ENCODE measurements around the gene CEP89.

CEP89 gene

GRCh38 chr19:32878988-32879387 is 92.8 kb downstream of the CEP89 start:
- H3K79me2 ChIP-seq (ENCODE audit: control insufficient read depth, insufficient read depth, low read length, unreplicated experiment) = no peaks in the 10 kb centered on the region
- H3K4me1 ChIP-seq (ENCODE audit: control insufficient read depth, insufficient read depth, low read length, unreplicated experiment) = no peaks in the 10 kb centered on the region
- H3K27ac ChIP-seq (ENCODE audit: low read depth, low read length) = no peak overlapping the region
- H3K4me3 ChIP-seq (ENCODE audit: low read depth, low read length) = no peak overlapping the region
- no peaks in the 10 kb centered on the region for H3K36me3 ChIP-seq (ENCODE audit: insufficient read depth, low read length)
- H3K27me3 ChIP-seq (ENCODE audit: insufficient read depth, low read length) = no peaks in the 10 kb centered on the region
- no peak overlapping the region for H2AFZ ChIP-seq (ENCODE audit: low read length, unreplicated experiment)

GRCh38 chr19:32877977-32878745 is 93.6 kb downstream of the CEP89 start:
- H3K79me2 ChIP-seq (ENCODE audit: control insufficient read depth, insufficient read depth, low read length, unreplicated experiment) = no peaks in the 10 kb centered on the region
- H3K27ac ChIP-seq (ENCODE audit: low read depth, low read length) = no peak overlapping the region
- no peaks in the 10 kb centered on the region for H3K27me3 ChIP-seq (ENCODE audit: insufficient read depth, low read length)
- no peak overlapping the region for H3K4me3 ChIP-seq (ENCODE audit: low read depth, low read length)
- no peak overlapping the region for H2AFZ ChIP-seq (ENCODE audit: low read length, unreplicated experiment)
- H3K4me1 ChIP-seq (ENCODE audit: control insufficient read depth, insufficient read depth, low read length, unreplicated experiment) = no peaks in the 10 kb centered on the region
- H3K36me3 ChIP-seq (ENCODE audit: insufficient read depth, low read length) = no peaks in the 10 kb centered on the region

DNA sequence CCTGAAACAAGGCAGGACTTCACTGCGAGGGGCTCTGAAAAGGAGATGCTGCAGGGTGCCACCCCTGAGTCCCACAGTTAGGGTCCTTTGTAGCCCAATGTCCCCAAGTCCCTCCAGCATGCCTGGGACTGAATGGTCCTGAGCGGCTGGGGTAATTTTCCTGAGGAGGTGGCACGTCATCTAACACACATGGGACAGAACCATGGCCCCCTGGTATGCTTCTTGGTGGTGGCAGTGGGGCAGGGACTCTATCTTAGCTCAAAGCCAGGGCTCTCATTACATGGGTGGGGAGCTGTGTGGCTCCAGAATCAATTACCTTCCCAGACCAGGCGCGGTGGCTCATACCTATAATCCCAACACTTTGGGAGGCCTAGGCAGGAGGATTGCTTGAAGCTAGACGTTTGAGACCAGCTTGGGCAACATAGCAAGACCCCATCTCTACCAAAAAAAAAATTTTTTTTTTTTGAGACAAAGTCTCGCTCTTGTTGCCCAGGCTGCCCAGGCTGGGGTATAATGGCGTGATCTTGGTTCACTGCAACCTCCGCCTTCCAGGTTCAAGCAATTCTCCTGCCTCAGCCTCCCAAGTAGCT is 94.3 kb downstream of the CEP89 start:
- no peak overlapping the region for H2AFZ ChIP-seq (ENCODE audit: low read length, unreplicated experiment)
- no peaks in the 10 kb centered on the region for H3K4me1 ChIP-seq (ENCODE audit: control insufficient read depth, insufficient read depth, low read length, unreplicated experiment)
- H3K27ac ChIP-seq (ENCODE audit: low read depth, low read length) = no peak overlapping the region
- H3K4me3 ChIP-seq (ENCODE audit: low read depth, low read length) = no peak overlapping the region
- no peaks in the 10 kb centered on the region for H3K36me3 ChIP-seq (ENCODE audit: insufficient read depth, low read length)
- no peaks in the 10 kb centered on the region for H3K79me2 ChIP-seq (ENCODE audit: control insufficient read depth, insufficient read depth, low read length, unreplicated experiment)
- H3K27me3 ChIP-seq (ENCODE audit: insufficient read depth, low read length) = no peaks in the 10 kb centered on the region

DNA sequence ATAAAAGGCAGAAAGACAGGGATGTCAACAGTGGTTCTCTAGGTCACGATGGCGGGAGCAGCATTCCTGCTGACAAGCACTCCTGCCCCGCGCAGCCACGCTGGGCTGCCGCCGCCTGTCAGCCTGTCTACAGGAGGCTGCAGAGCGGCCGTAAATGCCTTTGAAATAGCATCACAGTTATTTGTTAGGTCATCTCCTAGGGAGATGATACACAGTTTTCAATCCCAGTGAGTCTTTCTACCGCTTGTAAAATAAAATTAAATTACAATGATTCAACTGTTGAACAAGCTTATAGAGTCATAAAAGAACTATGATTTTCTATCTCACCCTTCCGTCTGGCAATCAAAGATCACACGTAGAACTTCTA is 94.9 kb downstream of the CEP89 start:
- no peaks in the 10 kb centered on the region for H3K4me1 ChIP-seq (ENCODE audit: control insufficient read depth, insufficient read depth, low read length, unreplicated experiment)
- no peaks in the 10 kb centered on the region for H3K36me3 ChIP-seq (ENCODE audit: insufficient read depth, low read length)
- H3K27me3 ChIP-seq (ENCODE audit: insufficient read depth, low read length) = no peaks in the 10 kb centered on the region
- no peak overlapping the region for H3K27ac ChIP-seq (ENCODE audit: low read depth, low read length)
- no peaks in the 10 kb centered on the region for H3K79me2 ChIP-seq (ENCODE audit: control insufficient read depth, insufficient read depth, low read length, unreplicated experiment)
- H3K4me3 ChIP-seq (ENCODE audit: low read depth, low read length) = no peak overlapping the region
- no peak overlapping the region for H2AFZ ChIP-seq (ENCODE audit: low read length, unreplicated experiment)

GRCh38 chr19:32876236-32876918 is 95.4 kb downstream of the CEP89 start:
- H3K4me1 ChIP-seq (ENCODE audit: control insufficient read depth, insufficient read depth, low read length, unreplicated experiment) = no peaks in the 10 kb centered on the region
- H3K27me3 ChIP-seq (ENCODE audit: insufficient read depth, low read length) = no peaks in the 10 kb centered on the region
- no peak overlapping the region for H2AFZ ChIP-seq (ENCODE audit: low read length, unreplicated experiment)

GRCh38 chr19:32875428-32875827 is 96.3 kb downstream of the CEP89 start:
- no peak overlapping the region for H3K27ac ChIP-seq (ENCODE audit: low read depth, low read length)
- no peaks in the 10 kb centered on the region for H3K27me3 ChIP-seq (ENCODE audit: insufficient read depth, low read length)
- H3K79me2 ChIP-seq (ENCODE audit: control insufficient read depth, insufficient read depth, low read length, unreplicated experiment) = no peaks in the 10 kb centered on the region
- no peaks in the 10 kb centered on the region for H3K36me3 ChIP-seq (ENCODE audit: insufficient read depth, low read length)
- no peaks in the 10 kb centered on the region for H3K4me1 ChIP-seq (ENCODE audit: control insufficient read depth, insufficient read depth, low read length, unreplicated experiment)
- no peak overlapping the region for H2AFZ ChIP-seq (ENCODE audit: low read length, unreplicated experiment)
- H3K4me3 ChIP-seq (ENCODE audit: low read depth, low read length) = no peak overlapping the region

More at GRCh38 chr19:32876236-32876918, 95.4 kb downstream of the CEP89 start:
- Histone ChIP-seq H3K4me3 (ENCODE audit: low read depth, low read length) (no peak overlapping the region), H3K79me2 (ENCODE audit: control insufficient read depth, insufficient read depth, low read length, unreplicated experiment) (no peaks in the 10 kb centered on the region), H3K36me3 (ENCODE audit: insufficient read depth, low read length) (no peaks in the 10 kb centered on the region), H3K27ac (ENCODE audit: low read depth, low read length) (no peak overlapping the region)

GRCh38 chr19:32874605-32875004 is 97.2 kb downstream of the CEP89 start:
- H3K27ac ChIP-seq (ENCODE audit: low read depth, low read length) = no peak overlapping the region
- H2AFZ ChIP-seq (ENCODE audit: low read length, unreplicated experiment) = no peak overlapping the region
- no peaks in the 10 kb centered on the region for H3K36me3 ChIP-seq (ENCODE audit: insufficient read depth, low read length)
- no peaks in the 10 kb centered on the region for H3K4me1 ChIP-seq (ENCODE audit: control insufficient read depth, insufficient read depth, low read length, unreplicated experiment)
- no peaks in the 10 kb centered on the region for H3K27me3 ChIP-seq (ENCODE audit: insufficient read depth, low read length)
- no peak overlapping the region for H3K4me3 ChIP-seq (ENCODE audit: low read depth, low read length)
- no peaks in the 10 kb centered on the region for H3K79me2 ChIP-seq (ENCODE audit: control insufficient read depth, insufficient read depth, low read length, unreplicated experiment)

GRCh38 chr19:32873247-32873959 is 98.4 kb downstream of the CEP89 start:
- Histone ChIP-seq H2AFZ (ENCODE audit: low read length, unreplicated experiment) (no peak overlapping the region), H3K36me3 (ENCODE audit: insufficient read depth, low read length) (no peaks in the 10 kb centered on the region), H3K4me1 (ENCODE audit: control insufficient read depth, insufficient read depth, low read length, unreplicated experiment) (no peaks in the 10 kb centered on the region), H3K79me2 (ENCODE audit: control insufficient read depth, insufficient read depth, low read length, unreplicated experiment) (no peaks in the 10 kb centered on the region), H3K27me3 (ENCODE audit: insufficient read depth, low read length) (no peaks in the 10 kb centered on the region), H3K4me3 (ENCODE audit: low read depth, low read length) (no peak overlapping the region), H3K27ac (ENCODE audit: low read depth, low read length) (no peak overlapping the region)

- H3K27me3 ChIP-seq (ENCODE audit: insufficient read depth, low read length) = no peaks in the 10 kb centered on the region
- no peaks in the 10 kb centered on the region for H3K4me1 ChIP-seq (ENCODE audit: control insufficient read depth, insufficient read depth, low read length, unreplicated experiment)
- H3K36me3 ChIP-seq (ENCODE audit: insufficient read depth, low read length) = no peaks in the 10 kb centered on the region
- no peak overlapping the region for H3K4me3 ChIP-seq (ENCODE audit: low read depth, low read length)
- H3K27ac ChIP-seq (ENCODE audit: low read depth, low read length) = no peak overlapping the region
- H2AFZ ChIP-seq (ENCODE audit: low read length, unreplicated experiment) = no peak overlapping the region
- H3K79me2 ChIP-seq (ENCODE audit: control insufficient read depth, insufficient read depth, low read length, unreplicated experiment) = no peaks in the 10 kb centered on the region
These were observed 99.4 kb downstream of the CEP89 start for GRCh38 chr19:32872391-32872790.

GRCh38 chr19:32870981-32871451 is 100.7 kb downstream of the CEP89 start:
- H3K27me3 ChIP-seq (ENCODE audit: insufficient read depth, low read length) = no peaks in the 10 kb centered on the region
- H3K79me2 ChIP-seq (ENCODE audit: control insufficient read depth, insufficient read depth, low read length, unreplicated experiment) = no peaks in the 10 kb centered on the region
- no peak overlapping the region for H3K4me3 ChIP-seq (ENCODE audit: low read depth, low read length)
- H3K4me1 ChIP-seq (ENCODE audit: control insufficient read depth, insufficient read depth, low read length, unreplicated experiment) = no peaks in the 10 kb centered on the region
- H2AFZ ChIP-seq (ENCODE audit: low read length, unreplicated experiment) = no peak overlapping the region
- H3K27ac ChIP-seq (ENCODE audit: low read depth, low read length) = no peak overlapping the region
- no peaks in the 10 kb centered on the region for H3K36me3 ChIP-seq (ENCODE audit: insufficient read depth, low read length)

Data from ACC112 (cell line).